Measurements from ENCODE around the gene USP8.

The USP8 gene

GRCh38 chr15:50543556-50543955, 119.4 kb downstream of the USP8 start:
- Histone ChIP-seq H4K91ac (ENCODE audit: low read depth, low read length, poor library complexity) (no peak overlapping the region), H2BK5ac (ENCODE audit: low read length) (no peak overlapping the region), H3K4me3 (ENCODE audit: low read length in 2 of 2) (no peak overlapping the region), H3K4me2 (ENCODE audit: insufficient read depth, low read length, poor library complexity, severe bottlenecking) (no peak overlapping the region), H3K23ac (ENCODE audit: low read depth, low read length, poor library complexity) (no peak overlapping the region), H2BK15ac (ENCODE audit: low read length) (no peak overlapping the region), H2BK120ac (ENCODE audit: low read depth, low read length) (no peak overlapping the region), H2BK12ac (ENCODE audit: low read length) (no peak overlapping the region), H3K36me3 (replicated peaks in 1 of 2; ENCODE audit: control insufficient read depth in 2 of 2, insufficient read depth in 2 of 2, low read length in 2 of 2) (no peaks in the 10 kb centered on the region), H3K27me3 (ENCODE audit: control insufficient read depth in 3 of 3, insufficient read depth in 3 of 3, low read depth in 1 of 3, low read length in 3 of 3) (no peaks in the 10 kb centered on the region), H2AFZ (ENCODE audit: low read length) (no peak overlapping the region), H3K14ac (ENCODE audit: low read length) (no peak overlapping the region), H3K18ac (ENCODE audit: low read length) (no peak overlapping the region), H3K9ac (ENCODE audit: low read depth, low read length, poor library complexity) (no peak overlapping the region), H3K9me3 (replicated peaks in 1 of 2; ENCODE audit: control insufficient read depth in 2 of 2, insufficient read depth in 1 of 2, low read depth in 1 of 2, low read length in 2 of 2) (no peaks in the 10 kb centered on the region), H3K4ac (ENCODE audit: low read length) (no peak overlapping the region), H4K8ac (ENCODE audit: low read depth, low read length) (no peak overlapping the region), H3K4me1 (ENCODE audit: control insufficient read depth in 2 of 2, insufficient read depth in 1 of 2, low read depth in 1 of 2, low read length in 2 of 2) (peaks cover 0 to 2% of the 10 kb centered on the region in 2 donors), H3K79me1 (ENCODE audit: low read depth, low read length) (peaks cover 3% of the 10 kb centered on the region), H3K27ac (replicated peaks; ENCODE audit: low read length) (no peak overlapping the region), H2AK5ac (ENCODE audit: low read depth, low read length) (no peak overlapping the region)
- no peak for DNase-seq (ENCODE audit: low spot score)
- WGBS, 2 donors (ENCODE audit: extremely low coverage in 2 of 2, insufficient read length in 2 of 2, insufficient replicate concordance in 1 of 2): no CpG with 5 or more reads among the region's 3 CpGs

- Histone ChIP-seq H3K4me3 (ENCODE audit: low read length in 2 of 2) (no peak overlapping the region), H4K91ac (ENCODE audit: low read depth, low read length, poor library complexity) (no peak overlapping the region), H3K4me2 (ENCODE audit: insufficient read depth, low read length, poor library complexity, severe bottlenecking) (no peak overlapping the region), H2BK12ac (ENCODE audit: low read length) (no peak overlapping the region), H2BK15ac (ENCODE audit: low read length) (no peak overlapping the region), H3K23ac (ENCODE audit: low read depth, low read length, poor library complexity) (no peak overlapping the region), H3K9ac (ENCODE audit: low read depth, low read length, poor library complexity) (no peak overlapping the region), H3K14ac (ENCODE audit: low read length) (no peak overlapping the region), H3K4ac (ENCODE audit: low read length) (no peak overlapping the region), H3K18ac (ENCODE audit: low read length) (no peak overlapping the region), H2BK120ac (ENCODE audit: low read depth, low read length) (no peak overlapping the region), H3K27ac (replicated peaks; ENCODE audit: low read length) (no peak overlapping the region), H3K9me3 (replicated peaks in 1 of 2; ENCODE audit: control insufficient read depth in 2 of 2, insufficient read depth in 1 of 2, low read depth in 1 of 2, low read length in 2 of 2) (no peaks in the 10 kb centered on the region), H2AK5ac (ENCODE audit: low read depth, low read length) (no peak overlapping the region), H3K4me1 (ENCODE audit: control insufficient read depth in 2 of 2, insufficient read depth in 1 of 2, low read depth in 1 of 2, low read length in 2 of 2) (peaks cover 0 to 2% of the 10 kb centered on the region in 2 donors), H3K36me3 (replicated peaks in 1 of 2; ENCODE audit: control insufficient read depth in 2 of 2, insufficient read depth in 2 of 2, low read length in 2 of 2) (no peaks in the 10 kb centered on the region), H3K27me3 (ENCODE audit: control insufficient read depth in 3 of 3, insufficient read depth in 3 of 3, low read depth in 1 of 3, low read length in 3 of 3) (no peaks in the 10 kb centered on the region), H2BK5ac (ENCODE audit: low read length) (no peak overlapping the region), H3K79me1 (ENCODE audit: low read depth, low read length) (peaks cover 2% of the 10 kb centered on the region), H4K8ac (ENCODE audit: low read depth, low read length) (no peak overlapping the region), H2AFZ (ENCODE audit: low read length) (no peak overlapping the region)
- no CpG with 5 or more reads among the region's 5 CpGs for WGBS, 2 donors (ENCODE audit: extremely low coverage in 2 of 2, insufficient read length in 2 of 2, insufficient replicate concordance in 1 of 2)
- DNase-seq (ENCODE audit: low spot score): no peak
Observed at GRCh38 chr15:50544368-50544767, 120.2 kb downstream of the USP8 start.

GRCh38 chr15:50546566-50546965, 122.4 kb downstream of the USP8 start, which contains the start of gene USP50:
USP50 (minus strand) TSS chr15:50546666; CDS start chr15:50546525, 141 bp downstream.
- H3K9ac ChIP-seq (ENCODE audit: low read depth, low read length, poor library complexity): no peak within 1 kb of the TSS
- H3K9me3 ChIP-seq (replicated peaks in 1 of 2; ENCODE audit: control insufficient read depth in 2 of 2, insufficient read depth in 1 of 2, low read depth in 1 of 2, low read length in 2 of 2): no peaks in the 10 kb centered on the region
- no peak within 1 kb of the TSS for H3K14ac ChIP-seq (ENCODE audit: low read length)
- H3K23ac ChIP-seq (ENCODE audit: low read depth, low read length, poor library complexity): no peak within 1 kb of the TSS
- H4K91ac ChIP-seq (ENCODE audit: low read depth, low read length, poor library complexity): no peak within 1 kb of the TSS
- no peak within 1 kb of the TSS for H2BK15ac ChIP-seq (ENCODE audit: low read length)
- DNase-seq (ENCODE audit: low spot score): no peak
- peaks cover 0 to 2% of the 10 kb centered on the region in 2 donors for H3K4me1 ChIP-seq (ENCODE audit: control insufficient read depth in 2 of 2, insufficient read depth in 1 of 2, low read depth in 1 of 2, low read length in 2 of 2)
- H3K4me2 ChIP-seq (ENCODE audit: insufficient read depth, low read length, poor library complexity, severe bottlenecking): no peak within 1 kb of the TSS
- H3K4ac ChIP-seq (ENCODE audit: low read length): no peak within 1 kb of the TSS
- H2BK5ac ChIP-seq (ENCODE audit: low read length): no peak within 1 kb of the TSS
- H3K36me3 ChIP-seq (replicated peaks in 1 of 2; ENCODE audit: control insufficient read depth in 2 of 2, insufficient read depth in 2 of 2, low read length in 2 of 2): no peaks in the 10 kb centered on the region
- no peak within 1 kb of the TSS for H2BK120ac ChIP-seq (ENCODE audit: low read depth, low read length)
- H3K27me3 ChIP-seq (ENCODE audit: control insufficient read depth in 3 of 3, insufficient read depth in 3 of 3, low read depth in 1 of 3, low read length in 3 of 3): no peaks in the 10 kb centered on the region
- H3K18ac ChIP-seq (ENCODE audit: low read length): no peak within 1 kb of the TSS
- no CpG with 5 or more reads among the region's 5 CpGs for WGBS, 2 donors (ENCODE audit: extremely low coverage in 2 of 2, insufficient read length in 2 of 2, insufficient replicate concordance in 1 of 2)
- H3K27ac ChIP-seq (replicated peaks; ENCODE audit: low read length): no peak within 1 kb of the TSS
- H2AFZ ChIP-seq (ENCODE audit: low read length): no peak within 1 kb of the TSS
- H3K4me3 ChIP-seq (ENCODE audit: low read length in 2 of 2): no peak within 1 kb of the TSS
- H2BK12ac ChIP-seq (ENCODE audit: low read length): no peak within 1 kb of the TSS
- no peak within 1 kb of the TSS for H2AK5ac ChIP-seq (ENCODE audit: low read depth, low read length)
- H3K79me1 ChIP-seq (ENCODE audit: low read depth, low read length): no peaks in the 10 kb centered on the region
- no peak within 1 kb of the TSS for H4K8ac ChIP-seq (ENCODE audit: low read depth, low read length)

GRCh38 chr15:50549326-50549725, 125.1 kb downstream of the USP8 start:
- Histone ChIP-seq H3K4ac (ENCODE audit: low read length) (no peak overlapping the region), H3K14ac (ENCODE audit: low read length) (no peak overlapping the region), H2BK120ac (ENCODE audit: low read depth, low read length) (no peak overlapping the region), H3K27me3 (ENCODE audit: control insufficient read depth in 3 of 3, insufficient read depth in 3 of 3, low read depth in 1 of 3, low read length in 3 of 3) (no peaks in the 10 kb centered on the region), H3K4me1 (ENCODE audit: control insufficient read depth in 2 of 2, insufficient read depth in 1 of 2, low read depth in 1 of 2, low read length in 2 of 2) (peaks cover 0 to 2% of the 10 kb centered on the region in 2 donors), H3K9ac (ENCODE audit: low read depth, low read length, poor library complexity) (no peak overlapping the region), H4K91ac (ENCODE audit: low read depth, low read length, poor library complexity) (no peak overlapping the region), H2AK5ac (ENCODE audit: low read depth, low read length) (no peak overlapping the region), H4K8ac (ENCODE audit: low read depth, low read length) (no peak overlapping the region), H2AFZ (ENCODE audit: low read length) (no peak overlapping the region), H2BK15ac (ENCODE audit: low read length) (no peak overlapping the region), H3K4me3 (ENCODE audit: low read length in 2 of 2) (no peak overlapping the region), H2BK12ac (ENCODE audit: low read length) (no peak overlapping the region), H3K79me1 (ENCODE audit: low read depth, low read length) (no peaks in the 10 kb centered on the region), H3K18ac (ENCODE audit: low read length) (no peak overlapping the region), H3K23ac (ENCODE audit: low read depth, low read length, poor library complexity) (no peak overlapping the region), H3K27ac (replicated peaks; ENCODE audit: low read length) (no peak overlapping the region), H2BK5ac (ENCODE audit: low read length) (no peak overlapping the region), H3K36me3 (replicated peaks in 1 of 2; ENCODE audit: control insufficient read depth in 2 of 2, insufficient read depth in 2 of 2, low read length in 2 of 2) (no peaks in the 10 kb centered on the region), H3K4me2 (ENCODE audit: insufficient read depth, low read length, poor library complexity, severe bottlenecking) (no peak overlapping the region), H3K9me3 (replicated peaks in 1 of 2; ENCODE audit: control insufficient read depth in 2 of 2, insufficient read depth in 1 of 2, low read depth in 1 of 2, low read length in 2 of 2) (no peaks in the 10 kb centered on the region)
- no peak for DNase-seq (ENCODE audit: low spot score)
- no CpG with 5 or more reads among the region's 7 CpGs for WGBS, 2 donors (ENCODE audit: extremely low coverage in 2 of 2, insufficient read length in 2 of 2, insufficient replicate concordance in 1 of 2)

Measured in neuronal stem cell (in vitro differentiated cells).